AG08396 (cell line): Measurements from ENCODE around the gene CALHM3.
"Not testable (repeated sequence)": the region's sequence is repeated elsewhere in the genome, so short reads cannot be mapped to it uniquely, and the experiment has no call there.

Experiments used
- DNase-seq: peaks from one replicate; pipeline ENCODE4 v3.0.0; 2012; ENCODE audit warnings: low spot score, mixed read lengths

Gene CALHM3

GRCh38 chr10:103502849-103503660 is 24.0 kb upstream of the CALHM3 start:
- no peak for DNase-seq

GRCh38 chr10:103501186-103501585 is 22.1 kb upstream of the CALHM3 start:
- no peak for DNase-seq

- no peak for DNase-seq
Observed at GRCh38 chr10:103500481-103500880, 21.4 kb upstream of the CALHM3 start.

- DNase-seq: no peak
Observed at GRCh38 chr10:103499881-103500280, 20.8 kb upstream of the CALHM3 start.

GRCh38 chr10:103498936-103499638 is 20.0 kb upstream of the CALHM3 start:
- no peak for DNase-seq

- no peak for DNase-seq
Observed at GRCh38 chr10:103497161-103497915, 18.3 kb upstream of the CALHM3 start.

- DNase-seq: no peak
Observed at GRCh38 chr10:103495321-103495720, 16.3 kb upstream of the CALHM3 start.

GRCh38 chr10:103493916-103494877 is 15.2 kb upstream of the CALHM3 start:
- peak; percentile 39 for DNase-seq

GRCh38 chr10:103493362-103493915 is 14.4 kb upstream of the CALHM3 start, which contains the start of gene NEURL1:
TSS of gene NEURL1 (plus strand) at chr10:103493705. CDS start at chr10:103494388, 683 bp downstream.
- peak; percentile 42 for DNase-seq

- no peak for DNase-seq
Observed at GRCh38 chr10:103492655-103493261, 13.7 kb upstream of the CALHM3 start.

GRCh38 chr10:103491729-103492364 is 12.8 kb upstream of the CALHM3 start:
- DNase-seq: peak; percentile 87

GRCh38 chr10:103490986-103491314 is 11.9 kb upstream of the CALHM3 start:
- DNase-seq: no peak

- DNase-seq: no peak
Observed at GRCh38 chr10:103487410-103487708, 8.3 kb upstream of the CALHM3 start.

GRCh38 chr10:103486635-103487409 is 7.8 kb upstream of the CALHM3 start:
- DNase-seq: not testable (repeated sequence)

- peak; percentile 71 for DNase-seq
Observed at GRCh38 chr10:103481974-103482531, 3.0 kb upstream of the CALHM3 start.

- peak; percentile 70 for DNase-seq
Observed at GRCh38 chr10:103480521-103480920, 1.5 kb upstream of the CALHM3 start.

- no peak for DNase-seq
Observed at GRCh38 chr10:103478671-103479070, 369 bp downstream of the CALHM3 start.

GRCh38 chr10:103476046-103476768 is 2.8 kb downstream of the CALHM3 start:
- no peak for DNase-seq

GRCh38 chr10:103475437-103475836 is 3.6 kb downstream of the CALHM3 start:
- no peak for DNase-seq
